Measurements from ENCODE around the gene SLC22A31. TPM values are rescaled to one million over a fixed set of nuclear protein-coding genes. Genes with fewer than 3 reads are reported as not detected.

SLC22A31 gene
- total RNA-seq, 2 donors from 2014 or later: 0.75 TPM; not detected in 1

GRCh38 chr16:89147085-89147817, 53.1 kb downstream of the SLC22A31 start:
- no peak overlapping the region for H3K27ac ChIP-seq
- DNase-seq (ENCODE audit: low spot score): no peak
- no peak for TF ChIP-seq CTCF (IDR thresholded peaks at IDR 0.05)
- no peaks in the 10 kb centered on the region for H3K27me3 ChIP-seq
- peaks cover 40% of the 10 kb centered on the region for H3K36me3 ChIP-seq
- H3K4me1 ChIP-seq: no peaks in the 10 kb centered on the region
- H3K4me3 ChIP-seq: no peak overlapping the region
- peaks cover 0 to 11% of the 10 kb centered on the region in 2 donors for H3K9me3 ChIP-seq

- H3K4me3 ChIP-seq: no peak overlapping the region
- no peak for DNase-seq (ENCODE audit: low spot score)
- TF ChIP-seq CTCF (IDR thresholded peaks at IDR 0.05): no peak
- no peaks in the 10 kb centered on the region for H3K4me1 ChIP-seq
- no peak overlapping the region for H3K27ac ChIP-seq
- H3K27me3 ChIP-seq: no peaks in the 10 kb centered on the region
- H3K9me3 ChIP-seq: peaks cover 0 to 11% of the 10 kb centered on the region in 2 donors
- H3K36me3 ChIP-seq: peaks cover 33% of the 10 kb centered on the region
These were observed 53.9 kb downstream of the SLC22A31 start for GRCh38 chr16:89146211-89147005.

Other genes with a start within 250 kb of the SLC22A31 start
- gene CBFA2T3, start 223.3 kb downstream of the SLC22A31 start, total RNA-seq: 1 to 10 TPM; 1.1 to 2.6 TPM
- 10 to 100 TPM; 13.4 to 15.9 TPM for gene ACSF3, start 106.7 kb downstream of the SLC22A31 start, total RNA-seq
- not detected for gene CDH15, start 28.8 kb downstream of the SLC22A31 start, total RNA-seq
- gene ZNF778, start 17.2 kb upstream of the SLC22A31 start, total RNA-seq: 1 to 10 TPM; 5.7 to 8.0 TPM

Measured in right atrium auricular region (tissue), 2 donors.